Stimulated activated CD8-positive, alpha-beta memory T cell treated with anti-CD3 and anti-CD28 coated beads, Interleukin-15, amount 100 ng/mL, for 24 hours (primary cell): ENCODE measurements around the gene RTL10.

Source experiments
- DNase-seq: peaks from one replicate; pipeline ENCODE4 v3.0.0-alpha.2; 2020; ENCODE audit warnings: low read depth

RTL10 gene

DNA sequence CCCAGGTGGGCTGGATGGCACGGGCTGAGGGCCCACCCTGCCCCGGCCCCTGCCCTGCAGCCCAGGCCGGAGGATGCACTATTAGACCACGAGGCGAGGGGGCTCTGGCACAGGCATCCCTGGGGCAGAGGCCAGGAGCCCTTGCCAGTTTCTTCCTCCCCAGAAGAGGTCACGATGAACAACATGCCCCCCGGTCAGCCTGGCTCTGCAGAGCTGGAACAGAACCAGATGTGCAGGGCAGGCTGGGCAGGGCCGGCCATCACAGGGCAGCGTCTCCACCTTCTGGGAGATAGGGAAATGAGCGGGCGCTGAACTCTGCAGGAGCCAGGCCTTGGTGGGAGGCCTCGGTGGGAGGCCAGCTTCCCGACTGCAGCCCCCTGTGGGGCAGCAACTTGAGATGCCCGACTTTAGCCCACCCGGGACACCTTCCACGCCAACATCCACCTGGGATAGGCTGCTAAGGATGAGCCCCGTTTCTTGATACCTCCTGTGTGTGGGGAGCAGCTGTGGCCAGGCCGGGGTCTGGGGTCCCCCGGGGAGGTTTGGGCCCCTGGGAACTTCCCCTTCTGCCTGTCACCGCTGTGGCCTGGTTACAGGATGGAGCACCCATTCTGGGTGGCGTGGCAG lies 21.8 kb upstream of the RTL10 start:
- DNase-seq = no peak

DNA sequence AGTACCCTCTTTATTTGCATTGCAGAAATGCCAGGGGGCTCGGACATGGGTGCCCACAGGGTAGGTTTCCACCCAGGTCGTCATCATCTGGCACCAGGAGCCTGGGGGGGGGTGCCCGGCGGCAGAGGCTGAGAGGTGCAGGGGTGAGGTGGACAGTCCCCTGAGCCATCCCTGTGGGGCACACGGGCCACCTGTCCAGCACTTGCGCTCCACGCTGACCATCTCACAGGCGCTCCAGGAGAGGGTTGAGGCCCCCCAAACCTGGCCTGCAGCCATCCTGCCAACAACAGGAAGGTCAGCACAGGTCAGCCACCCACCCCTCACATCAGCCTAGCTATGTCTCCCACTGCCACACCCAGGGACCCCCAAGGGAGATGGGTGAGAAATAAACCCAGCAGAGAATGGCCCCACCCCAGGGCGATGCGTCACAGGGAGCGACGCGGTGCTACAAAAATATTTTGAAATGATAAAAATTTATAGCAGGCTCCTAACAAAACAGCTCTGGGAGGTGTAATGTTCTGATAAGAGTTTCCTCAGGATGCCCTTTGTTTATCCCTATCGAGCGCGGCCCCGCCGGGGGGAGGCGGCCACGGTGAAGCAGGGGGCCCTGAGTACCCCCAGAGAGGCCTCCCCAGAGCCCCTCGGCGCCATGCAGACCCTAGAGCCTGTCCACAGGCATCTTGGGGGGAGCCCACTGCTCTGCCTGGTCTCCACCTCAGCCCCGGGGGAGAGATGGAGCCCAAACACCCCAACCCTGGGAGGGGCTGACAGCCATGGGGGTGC lies 21.0 kb upstream of the RTL10 start:
- DNase-seq = no peak

DNA sequence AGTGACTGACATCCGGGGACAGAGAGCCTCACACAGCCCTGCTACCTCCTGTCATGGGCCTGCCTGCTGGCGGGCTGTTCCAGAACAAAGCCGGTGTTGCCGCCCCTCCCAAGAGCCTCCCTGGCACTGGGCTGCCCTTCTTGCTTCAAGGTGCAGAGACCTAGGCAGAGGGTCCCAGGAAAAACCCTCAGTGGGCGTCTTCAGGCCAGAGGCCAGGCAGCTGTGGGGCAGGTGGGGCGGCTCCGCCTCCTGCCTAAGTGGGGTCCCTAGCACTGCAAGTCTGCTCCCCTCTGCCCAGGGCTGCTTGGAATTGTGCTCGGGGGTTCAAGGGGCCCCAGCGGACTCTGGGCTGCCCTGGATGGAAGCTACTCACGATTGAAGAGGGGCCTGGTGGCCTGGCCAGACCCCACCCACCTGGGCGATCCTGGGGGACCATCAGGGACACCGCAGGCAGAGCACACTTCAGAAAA lies 20.4 kb upstream of the RTL10 start:
- no peak for DNase-seq

DNA sequence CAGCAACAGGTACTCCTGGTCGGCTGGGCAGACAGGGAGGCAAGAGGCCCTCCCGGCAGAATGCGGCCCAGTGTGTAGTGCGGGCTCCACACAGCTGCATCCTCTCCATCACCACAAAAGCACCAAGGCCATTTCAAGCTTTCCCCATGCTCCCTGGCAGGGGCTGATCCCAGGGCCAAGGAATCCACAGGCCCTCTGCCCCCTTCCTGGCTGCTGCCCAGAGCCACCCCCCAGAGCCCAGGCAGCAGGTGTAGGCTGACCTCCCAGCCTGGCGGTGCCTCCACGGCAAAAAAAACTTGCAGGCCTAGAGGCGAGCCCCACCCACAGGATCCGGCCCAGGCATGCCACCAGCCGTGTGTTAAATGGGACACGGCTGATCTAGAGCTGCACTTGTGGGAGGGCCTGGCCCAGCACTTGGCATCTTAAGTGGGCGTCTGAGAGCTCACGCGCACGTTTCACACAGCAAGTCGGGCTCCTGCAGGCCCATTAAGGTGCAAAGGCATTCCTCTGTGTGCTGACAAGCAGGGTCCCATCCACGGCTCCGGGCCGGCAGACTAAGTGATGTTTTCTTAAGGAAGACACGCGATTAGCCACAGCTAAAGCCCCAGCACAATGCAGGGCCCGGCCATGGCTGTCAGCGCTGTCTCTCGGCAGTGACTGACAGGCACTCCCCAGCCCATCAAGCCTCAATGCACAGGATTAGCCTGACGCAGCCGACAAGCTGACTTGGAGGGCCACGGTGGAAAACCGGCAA lies 19.8 kb upstream of the RTL10 start:
- DNase-seq = no peak

DNA sequence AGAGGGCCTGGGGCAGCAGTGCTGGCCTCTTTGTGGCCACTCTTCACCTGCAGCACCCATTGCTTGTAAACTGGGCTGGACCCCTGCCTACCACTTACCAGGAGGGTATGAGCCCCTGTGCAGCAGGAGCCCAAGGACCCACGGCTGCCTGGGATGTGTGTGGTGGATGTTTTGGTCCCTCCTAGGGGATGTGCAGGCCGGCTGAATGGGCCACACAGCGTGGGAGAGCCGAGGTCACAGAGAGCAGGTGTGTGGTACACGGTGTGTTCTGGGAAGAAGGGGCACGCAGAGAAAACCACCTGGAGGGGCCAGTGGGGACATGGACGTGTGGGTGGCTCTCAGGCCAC lies 19.3 kb upstream of the RTL10 start:
- DNase-seq = no peak

DNA sequence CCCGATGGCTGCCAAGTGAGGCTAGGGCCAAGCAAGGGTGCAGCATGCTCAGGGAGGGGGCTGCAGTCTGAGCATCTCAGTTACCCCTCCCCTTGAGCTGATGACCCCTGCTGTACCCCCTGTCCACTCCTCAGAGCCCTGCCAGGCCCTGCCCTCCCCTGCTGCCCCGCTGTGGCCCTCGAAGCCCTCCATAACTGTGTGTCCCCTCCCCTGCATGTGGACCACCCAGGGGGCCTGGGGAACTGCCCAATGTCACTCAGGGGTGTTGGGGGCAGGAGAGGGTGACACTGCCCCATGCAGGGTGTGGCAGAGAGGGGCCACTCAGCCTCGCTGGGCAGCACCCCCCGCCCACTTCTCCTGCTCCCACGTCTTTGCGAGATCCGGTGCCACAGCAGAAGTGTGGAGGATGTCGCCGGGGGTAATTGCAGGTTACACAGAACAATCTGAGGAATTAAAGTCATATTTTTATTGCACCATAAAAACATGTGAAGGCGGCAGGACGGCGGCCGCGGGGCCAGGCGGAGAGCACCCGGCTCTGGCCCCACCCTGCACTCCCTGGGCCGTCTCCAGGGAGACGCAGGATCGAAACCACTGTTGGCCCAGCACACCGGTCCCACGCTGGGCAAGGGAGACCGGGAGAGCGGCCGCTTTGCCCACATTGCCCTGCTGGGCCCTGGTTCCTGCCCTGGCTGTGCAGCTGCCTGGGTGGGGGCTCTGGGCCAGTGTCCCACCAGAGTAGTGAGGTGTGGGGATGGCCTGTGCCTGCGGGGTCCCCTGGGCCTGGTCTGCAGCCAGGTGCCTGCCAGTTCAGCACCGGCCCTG lies 18.7 kb upstream of the RTL10 start:
- DNase-seq = no peak

DNA sequence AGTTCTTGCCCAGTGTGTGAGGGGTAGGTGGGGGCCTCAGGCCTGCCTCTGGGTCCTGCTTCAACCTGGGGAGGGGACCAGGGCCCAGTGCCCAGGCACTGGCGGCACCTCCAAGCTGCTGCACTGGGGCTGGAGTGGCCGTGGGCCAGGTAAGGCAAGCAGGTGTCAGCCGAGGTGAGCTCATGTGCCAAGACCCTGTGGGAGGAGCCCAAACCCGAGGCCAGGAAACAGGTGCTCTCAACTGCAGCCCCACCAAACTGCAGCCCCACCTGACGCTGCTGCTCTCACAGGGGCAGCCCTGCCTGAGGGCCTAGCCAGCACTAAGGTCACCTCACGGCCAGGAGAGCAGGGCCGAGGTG lies 18.1 kb upstream of the RTL10 start:
- DNase-seq = no peak

DNA sequence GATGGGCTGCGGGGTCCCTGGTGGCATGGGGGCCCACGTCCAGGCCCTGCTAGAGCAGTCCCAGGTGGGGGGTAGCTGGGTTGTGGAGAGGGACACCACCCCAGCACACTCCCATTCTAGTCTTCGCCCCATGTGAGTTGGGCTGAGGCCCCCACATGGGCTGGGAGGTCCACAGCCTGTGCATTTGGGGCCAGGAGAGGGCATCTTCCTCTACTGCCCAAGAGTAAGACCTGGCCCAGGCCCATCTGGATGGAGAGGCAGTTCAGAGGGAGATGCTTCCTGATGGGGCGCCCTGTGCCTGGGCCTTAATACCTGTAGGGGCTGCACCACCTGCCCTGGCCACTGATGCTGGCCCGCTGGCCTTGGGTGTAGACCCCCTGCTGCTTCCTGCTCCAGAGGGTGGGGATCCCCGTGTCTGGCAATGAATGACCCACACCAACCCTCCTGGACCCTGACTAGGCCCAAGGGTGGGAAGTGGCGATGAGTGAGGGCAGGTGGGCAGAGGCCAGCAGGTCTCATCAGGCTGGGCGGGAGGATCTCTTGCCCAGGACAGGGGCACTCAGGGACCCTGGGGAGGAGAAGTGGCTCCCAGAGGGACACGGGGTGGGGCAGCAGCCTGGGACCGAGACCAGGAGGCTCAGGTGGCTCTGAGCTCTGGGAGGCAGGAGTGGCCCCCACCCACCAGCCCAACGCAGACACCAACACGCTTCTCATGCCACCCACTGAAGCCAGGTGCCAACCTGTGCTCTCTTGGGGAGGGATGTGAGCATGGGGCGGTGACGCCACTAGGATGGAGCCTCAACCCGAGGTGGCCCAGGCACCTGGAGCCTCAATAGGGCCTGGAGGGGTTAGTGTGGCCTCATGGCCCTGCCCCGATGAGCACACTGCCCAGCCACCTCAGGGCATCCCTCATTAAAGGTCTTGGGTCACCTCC lies 17.4 kb upstream of the RTL10 start:
- no peak for DNase-seq

DNA sequence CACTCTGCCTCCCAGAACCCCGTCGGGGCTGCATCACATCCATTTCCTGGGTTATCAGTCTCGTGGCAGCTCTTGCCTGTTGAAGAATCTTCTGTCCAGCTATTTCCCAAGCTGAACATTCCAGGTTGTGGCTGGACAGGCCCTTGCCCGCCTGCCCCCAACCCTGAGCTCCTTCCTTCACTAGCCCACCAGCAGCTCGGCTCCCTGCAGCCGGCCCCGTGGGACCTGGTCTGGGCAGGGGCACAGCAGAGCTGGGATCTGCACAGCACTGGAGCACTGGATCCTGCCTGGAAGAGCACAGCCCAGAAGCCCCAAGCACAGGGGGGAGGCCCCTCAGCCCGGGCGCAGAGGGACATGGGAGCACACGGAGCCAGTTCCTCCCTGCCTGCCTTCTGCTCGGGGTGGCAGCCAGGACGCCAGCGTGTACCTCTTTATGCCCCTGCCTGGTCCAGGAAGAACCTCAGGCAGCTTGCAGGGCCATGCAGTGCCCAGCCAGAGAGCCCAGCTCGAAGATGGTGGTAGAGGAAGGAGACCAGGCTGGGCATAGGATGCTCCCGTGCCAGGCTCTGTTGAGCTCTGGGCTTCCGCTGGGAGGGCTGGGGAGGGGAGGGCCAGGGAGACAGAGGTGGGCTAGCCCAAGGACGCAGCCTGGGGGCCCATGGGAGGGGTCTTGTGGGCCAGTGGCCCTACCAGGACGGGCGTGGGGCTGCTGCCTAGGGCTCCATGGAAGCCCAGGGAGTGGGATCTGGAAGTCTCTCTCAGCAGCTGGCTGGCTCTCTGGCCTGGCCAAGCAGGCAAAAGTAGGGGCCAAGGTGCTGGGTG lies 16.6 kb upstream of the RTL10 start:
- no peak for DNase-seq

DNA sequence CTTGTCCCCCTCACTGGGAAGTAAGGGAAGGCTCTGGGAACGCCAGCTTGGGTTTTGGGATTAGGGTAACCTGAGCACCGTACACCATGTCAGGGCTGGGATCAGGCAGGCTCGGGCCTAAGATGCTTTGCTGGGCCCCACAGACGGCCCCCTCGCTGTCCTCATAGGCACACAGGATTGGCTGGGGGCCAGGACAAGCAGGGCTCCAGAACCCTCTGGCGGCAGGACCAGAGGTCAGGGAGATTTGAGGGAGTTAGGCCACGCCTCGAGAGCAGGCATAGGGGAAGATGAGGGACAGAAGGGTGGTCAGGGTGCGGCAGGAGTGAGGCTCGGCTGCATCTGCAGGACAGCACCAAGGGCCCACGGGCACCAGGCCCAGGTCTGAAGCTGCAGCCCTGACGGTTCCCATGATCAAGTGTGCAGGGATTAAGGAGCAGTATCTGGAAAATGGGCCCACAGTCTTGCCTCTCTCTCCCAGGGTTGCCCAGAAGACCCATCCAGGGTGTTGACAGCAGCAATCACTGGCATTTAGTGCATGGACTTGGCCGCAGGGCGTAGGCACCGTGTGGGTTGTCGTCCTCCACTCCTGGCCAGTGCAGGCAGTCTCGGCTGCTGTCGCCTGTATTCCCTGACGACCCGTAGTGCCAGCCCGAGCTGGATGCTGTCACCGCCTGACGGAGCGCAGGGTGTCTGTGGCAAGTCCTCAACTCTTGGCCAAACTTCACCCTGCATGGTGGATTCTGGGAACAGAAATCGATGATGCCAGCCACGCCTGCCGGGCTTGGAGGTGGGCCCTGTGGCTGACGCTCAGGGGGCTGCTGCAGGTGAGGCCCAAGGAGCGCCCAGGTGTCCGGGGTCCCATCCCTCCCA lies 15.7 kb upstream of the RTL10 start:
- no peak for DNase-seq

DNA sequence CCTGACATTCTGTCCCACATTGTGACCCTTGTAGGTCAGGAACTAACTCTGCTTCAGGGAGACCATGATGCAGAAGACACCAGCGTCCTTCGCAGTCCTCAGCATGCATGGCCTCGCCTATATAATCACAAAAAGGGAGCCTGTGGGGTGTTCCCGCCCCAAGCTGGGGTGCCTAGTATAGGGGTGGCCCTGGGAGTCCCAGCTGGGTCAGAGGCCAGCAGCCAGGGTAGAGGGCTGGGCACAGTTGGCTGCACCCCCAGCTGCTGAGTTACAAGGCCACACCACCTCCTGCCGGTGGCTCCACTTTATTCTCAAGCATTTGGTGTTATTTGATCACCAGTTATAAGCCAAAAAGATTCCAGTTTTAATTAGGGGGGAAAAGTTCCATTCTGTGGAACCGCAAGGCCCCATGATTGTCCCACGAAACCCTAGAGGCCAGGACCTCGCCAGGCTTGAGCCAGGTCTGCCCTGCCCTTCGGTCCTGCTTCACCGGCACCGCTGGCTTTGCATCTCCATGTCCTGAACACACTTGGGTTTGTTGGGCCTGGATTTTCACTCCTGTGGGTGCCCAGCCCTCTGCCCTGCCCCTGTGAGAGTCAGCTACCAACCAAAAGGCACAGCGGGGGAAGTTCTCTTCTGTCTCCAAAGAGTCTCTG lies 15.0 kb upstream of the RTL10 start:
- no peak for DNase-seq

DNA sequence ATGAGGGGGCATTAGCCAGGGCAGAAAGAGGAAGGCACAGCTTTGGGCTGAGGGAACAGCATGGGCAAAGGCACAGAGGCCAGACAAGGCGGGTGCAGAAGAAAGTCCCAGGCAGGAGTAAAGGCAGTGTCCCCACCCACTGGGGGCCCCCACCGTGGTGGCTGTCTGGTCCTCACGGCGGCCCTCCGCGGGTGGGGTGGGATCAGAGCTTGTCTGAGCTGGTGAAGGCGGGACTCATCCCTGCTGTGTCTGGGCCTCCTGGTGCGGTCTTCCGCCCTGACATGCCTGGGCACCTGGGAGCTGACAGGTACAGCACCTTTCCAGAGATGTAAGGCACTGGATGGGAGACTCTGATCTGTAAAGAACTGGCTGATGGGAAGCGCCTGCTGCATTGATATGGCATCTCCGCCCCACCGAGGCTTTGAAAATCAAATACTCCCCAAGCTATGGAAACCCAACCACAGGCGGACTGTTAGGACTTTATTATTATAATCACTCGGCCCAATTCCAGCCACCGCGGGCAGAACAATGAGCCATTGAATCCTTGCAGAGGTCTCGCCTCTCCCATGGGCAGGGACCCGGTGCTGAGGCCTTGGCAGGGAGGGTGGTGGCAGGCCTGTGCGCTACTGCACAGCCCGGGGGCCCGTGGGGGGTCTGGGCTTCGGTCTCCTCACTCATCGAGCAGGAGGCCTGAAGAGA lies 14.2 kb upstream of the RTL10 start:
- DNase-seq = no peak

DNA sequence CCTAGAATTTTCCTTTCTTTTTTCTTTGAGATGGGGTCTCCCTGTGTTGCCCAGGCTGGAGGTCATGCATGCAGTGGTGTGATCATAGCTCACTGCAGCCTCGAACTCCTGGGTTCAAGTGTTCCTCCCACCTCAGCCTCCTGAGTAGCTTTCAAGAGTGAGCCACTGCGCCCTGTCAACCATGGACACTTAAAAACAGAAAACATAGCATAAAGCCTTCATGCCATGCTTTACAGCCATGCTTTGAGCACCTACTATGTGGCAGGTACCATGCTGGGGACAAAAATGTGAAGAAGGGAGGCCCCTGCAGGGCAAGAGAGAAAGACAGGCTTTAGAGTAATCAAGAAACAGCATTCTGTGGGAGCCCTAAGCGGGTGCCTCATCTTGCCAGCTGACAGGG lies 13.7 kb upstream of the RTL10 start:
- no peak for DNase-seq

DNA sequence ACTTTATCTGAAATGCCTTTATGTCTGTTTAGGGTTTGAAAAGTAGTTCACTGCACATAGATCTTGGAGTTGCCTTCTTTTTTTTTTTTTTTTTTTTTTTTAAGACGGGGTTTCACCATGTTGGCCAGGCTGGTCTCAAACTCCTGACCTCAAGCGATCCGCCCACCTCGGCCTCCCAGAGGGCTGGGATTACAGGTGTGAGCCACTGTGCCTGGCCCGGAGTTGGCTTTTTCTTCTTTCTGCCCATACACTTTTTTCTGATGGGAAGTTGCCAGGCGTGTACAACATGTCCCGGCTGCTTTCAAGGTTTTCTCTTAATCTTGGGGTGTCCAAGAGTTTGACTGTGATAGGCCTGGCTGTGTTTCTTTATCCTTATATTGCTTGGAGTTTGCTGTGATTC lies 12.9 kb upstream of the RTL10 start:
- no peak for DNase-seq

DNA sequence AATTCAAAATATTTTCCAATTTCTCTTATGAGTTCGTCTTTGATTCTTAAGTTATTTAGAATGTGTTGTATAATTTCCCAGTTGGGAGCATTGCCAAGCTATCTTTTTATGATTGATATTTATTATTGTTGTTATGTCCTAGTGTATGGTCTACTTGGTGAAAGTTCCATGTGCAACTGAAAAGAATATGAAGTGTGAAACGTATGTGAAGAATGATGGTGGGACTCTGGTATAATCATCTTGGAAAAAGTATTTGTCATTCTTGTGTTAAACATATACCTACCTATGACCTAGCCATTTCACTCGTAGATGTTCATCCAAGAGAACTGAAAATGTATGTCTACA lies 12.0 kb upstream of the RTL10 start:
- no peak for DNase-seq

DNA sequence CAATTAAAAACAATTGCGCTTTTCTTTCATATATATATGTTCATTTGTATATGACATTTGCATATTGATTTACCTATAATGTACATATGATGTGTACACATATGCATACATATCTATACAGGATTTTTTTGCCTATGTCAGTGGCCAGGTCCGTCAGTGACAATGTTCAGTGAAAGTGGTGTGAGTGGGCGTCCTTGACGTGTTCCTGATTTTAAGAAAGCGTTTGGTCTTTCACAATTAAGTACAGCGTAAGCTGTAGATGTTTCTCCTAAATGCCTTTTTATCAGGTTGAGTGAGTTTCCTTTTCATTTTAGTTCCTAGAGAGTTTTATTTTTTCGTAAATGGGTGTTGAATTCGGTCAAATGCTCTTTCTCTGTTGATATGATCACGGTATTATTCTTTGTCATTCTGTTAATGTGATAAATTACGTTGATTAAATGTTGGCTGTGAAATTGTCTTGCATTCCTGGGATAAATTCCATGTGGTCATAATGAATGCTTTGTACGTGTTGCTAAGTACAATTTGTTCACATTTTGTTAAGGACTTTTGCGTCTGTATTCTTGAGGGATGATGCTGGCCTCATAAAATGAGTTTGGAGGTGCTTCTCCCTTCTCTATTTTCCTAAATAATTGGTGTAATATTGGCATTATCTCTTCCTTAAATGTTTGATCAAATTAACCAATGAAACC lies 10.6 kb upstream of the RTL10 start:
- DNase-seq = no peak

DNA sequence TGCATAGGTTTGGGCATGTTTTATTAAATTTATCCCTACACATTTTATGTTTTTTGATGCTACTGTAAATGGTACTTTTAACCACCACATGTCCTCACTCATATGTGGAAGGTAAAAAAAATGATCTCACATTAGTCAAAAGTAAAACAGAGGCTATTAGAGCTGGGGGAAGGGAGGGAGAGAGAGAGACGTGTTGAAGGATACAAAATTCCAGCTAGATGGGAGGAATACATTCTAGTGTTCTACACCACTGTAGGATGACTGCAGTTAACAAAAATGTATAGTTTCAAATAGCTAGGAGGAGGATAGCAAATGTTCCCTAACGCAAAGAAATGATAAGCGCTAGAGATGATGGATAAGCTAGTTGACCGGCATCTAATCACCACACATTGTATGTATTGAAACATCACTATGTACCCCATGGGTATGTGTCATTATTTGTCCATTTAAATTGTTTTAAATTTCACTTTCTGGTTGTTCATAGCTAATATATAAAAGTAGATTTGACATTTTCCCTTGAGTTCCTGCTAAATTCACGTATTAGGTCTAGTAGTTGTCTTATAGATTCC lies 9.9 kb upstream of the RTL10 start:
- DNase-seq = no peak
